NCI-H1417 (cell line): ENCODE results near the gene PLOD2.

Source experiments
- DNase-seq, 3 experiments: peaks; one replicate each; lab custom pipeline; 2025; lab: John Stamatoyannopoulos, UW

Gene PLOD2

GRCh38 chr3:146100180-146100579 is 60.8 kb downstream of the PLOD2 start:
- DNase-seq = no peak

GRCh38 chr3:146099316-146099715 is 61.7 kb downstream of the PLOD2 start:
- DNase-seq = no peak

GRCh38 chr3:146093896-146094295 is 67.1 kb downstream of the PLOD2 start:
- no peak for DNase-seq

GRCh38 chr3:146092230-146092629 is 68.8 kb downstream of the PLOD2 start:
- no peak for DNase-seq

GRCh38 chr3:146091397-146091796 is 69.6 kb downstream of the PLOD2 start:
- DNase-seq = no peak

- DNase-seq = no peak
Measured at GRCh38 chr3:146090521-146090920, 70.5 kb downstream of the PLOD2 start.

- no peak for DNase-seq
Measured at GRCh38 chr3:146088840-146089239, 72.1 kb downstream of the PLOD2 start.

- DNase-seq = no peak
Measured at GRCh38 chr3:146087116-146087515, 73.9 kb downstream of the PLOD2 start.

GRCh38 chr3:146086211-146086610 is 74.8 kb downstream of the PLOD2 start:
- DNase-seq = no peak

GRCh38 chr3:146085678-146086077 is 75.3 kb downstream of the PLOD2 start:
- DNase-seq = no peak

GRCh38 chr3:146080578-146080977 is 80.4 kb downstream of the PLOD2 start:
- DNase-seq = no peak

GRCh38 chr3:146078031-146078430 is 83.0 kb downstream of the PLOD2 start:
- DNase-seq = no peak

GRCh38 chr3:146077181-146077580 is 83.8 kb downstream of the PLOD2 start:
- no peak for DNase-seq

- DNase-seq = no peak
Measured at GRCh38 chr3:146072824-146073223, 88.2 kb downstream of the PLOD2 start.

- no peak for DNase-seq
Measured at GRCh38 chr3:146072061-146072460, 88.9 kb downstream of the PLOD2 start.

- DNase-seq = no peak
Measured at GRCh38 chr3:146071632-146072031, 89.4 kb downstream of the PLOD2 start.

- no peak for DNase-seq
Measured at GRCh38 chr3:146067048-146067447, 93.9 kb downstream of the PLOD2 start.

GRCh38 chr3:146065573-146066006 is 95.4 kb downstream of the PLOD2 start:
- peak; percentile 3 to 76 (median 27) for DNase-seq

- no peak for DNase-seq
Measured at GRCh38 chr3:146058241-146058640, 102.7 kb downstream of the PLOD2 start.

GRCh38 chr3:146052791-146053310 is 108.1 kb downstream of the PLOD2 start:
- no peak for DNase-seq

- DNase-seq = no peak
Measured at GRCh38 chr3:146052056-146052790, 108.8 kb downstream of the PLOD2 start.

- DNase-seq = no peak
Measured at GRCh38 chr3:146050691-146051090, 110.3 kb downstream of the PLOD2 start.

- DNase-seq = no peak
Measured at GRCh38 chr3:146047485-146047884, 113.5 kb downstream of the PLOD2 start.

- no peak for DNase-seq
Measured at GRCh38 chr3:146044046-146044445, 116.9 kb downstream of the PLOD2 start.
